ENCODE results near the gene C20orf202. TPM values are rescaled to one million over a fixed set of nuclear protein-coding genes. Genes with fewer than 3 reads are reported as not detected.

C20orf202 gene
- total RNA-seq, 1 donor: 0.09 TPM

DNA sequence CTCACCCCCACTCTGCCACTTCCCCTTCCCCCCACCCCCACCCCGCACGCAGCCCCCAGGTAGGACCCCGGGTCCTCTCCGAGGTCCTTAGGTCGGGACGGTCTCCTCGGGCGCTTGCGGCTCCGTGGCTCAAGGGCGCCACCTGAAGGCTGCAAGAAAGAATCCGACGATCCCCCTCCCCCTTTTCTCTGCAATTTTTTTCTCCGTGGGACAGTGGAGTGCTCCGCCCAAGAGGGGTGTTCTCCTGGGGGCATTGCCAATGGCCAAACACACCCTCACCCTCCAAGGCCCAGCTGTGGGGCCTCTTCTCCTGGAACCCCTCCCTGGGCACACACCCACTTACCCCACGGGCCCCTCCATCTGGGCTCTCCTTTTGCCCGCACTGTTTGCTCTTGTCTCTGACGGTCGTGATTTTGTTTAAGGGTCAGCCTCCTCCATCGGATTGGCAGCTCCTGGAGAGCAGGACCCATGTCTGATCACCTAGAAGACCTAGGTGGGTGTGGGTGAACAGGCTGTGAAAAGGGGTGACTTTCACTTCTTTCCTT lies 17.4 kb upstream of the C20orf202 start:
- no peak overlapping the region for H3K4me3 ChIP-seq (ENCODE audit: low read depth, low read length)
- peak; percentile 11 for DNase-seq (ENCODE audit: low read depth)
- TF ChIP-seq, protein P1, sequence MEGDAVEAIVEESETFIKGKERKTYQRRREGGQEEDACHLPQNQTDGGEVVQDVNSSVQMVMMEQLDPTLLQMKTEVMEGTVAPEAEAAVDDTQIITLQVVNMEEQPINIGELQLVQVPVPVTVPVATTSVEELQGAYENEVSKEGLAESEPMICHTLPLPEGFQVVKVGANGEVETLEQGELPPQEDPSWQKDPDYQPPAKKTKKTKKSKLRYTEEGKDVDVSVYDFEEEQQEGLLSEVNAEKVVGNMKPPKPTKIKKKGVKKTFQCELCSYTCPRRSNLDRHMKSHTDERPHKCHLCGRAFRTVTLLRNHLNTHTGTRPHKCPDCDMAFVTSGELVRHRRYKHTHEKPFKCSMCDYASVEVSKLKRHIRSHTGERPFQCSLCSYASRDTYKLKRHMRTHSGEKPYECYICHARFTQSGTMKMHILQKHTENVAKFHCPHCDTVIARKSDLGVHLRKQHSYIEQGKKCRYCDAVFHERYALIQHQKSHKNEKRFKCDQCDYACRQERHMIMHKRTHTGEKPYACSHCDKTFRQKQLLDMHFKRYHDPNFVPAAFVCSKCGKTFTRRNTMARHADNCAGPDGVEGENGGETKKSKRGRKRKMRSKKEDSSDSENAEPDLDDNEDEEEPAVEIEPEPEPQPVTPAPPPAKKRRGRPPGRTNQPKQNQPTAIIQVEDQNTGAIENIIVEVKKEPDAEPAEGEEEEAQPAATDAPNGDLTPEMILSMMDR (IDR thresholded peaks at IDR 0.05; ENCODE audit: insufficient read depth, low read length): peak; percentile 51

DNA sequence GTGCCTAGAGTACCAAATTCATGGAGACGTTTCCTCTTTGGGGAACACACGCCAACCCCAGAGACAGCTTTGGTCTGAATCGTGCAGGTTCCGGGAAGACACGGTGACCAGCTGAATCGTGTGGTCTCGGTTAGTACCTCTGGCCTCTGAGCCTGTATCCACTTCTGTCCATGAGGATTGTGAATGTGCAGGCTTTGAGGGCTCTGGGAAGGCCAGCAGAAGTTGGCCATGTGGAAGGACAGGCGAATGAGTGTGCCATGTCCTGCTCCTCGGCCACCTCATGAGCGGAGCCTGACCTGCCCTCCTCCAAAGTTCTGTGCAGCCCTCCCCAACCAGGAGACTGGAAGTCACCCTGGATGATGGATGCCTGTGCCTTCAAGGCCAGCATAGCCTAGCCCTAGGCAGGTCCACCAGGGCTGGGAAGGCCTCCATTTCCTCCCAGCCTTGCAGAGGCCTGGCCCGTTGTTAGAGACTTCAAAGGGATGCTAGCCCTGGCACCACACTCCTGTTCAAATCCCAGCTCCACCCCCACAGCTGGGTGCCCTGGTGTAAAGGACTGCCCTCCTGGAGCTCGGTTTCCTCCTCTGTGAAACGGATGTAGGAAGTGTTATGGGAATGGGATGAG lies 16.8 kb upstream of the C20orf202 start:
- no peak overlapping the region for H3K4me3 ChIP-seq (ENCODE audit: low read depth, low read length)
- TF ChIP-seq, protein P1 (IDR thresholded peaks at IDR 0.05; ENCODE audit: insufficient read depth, low read length): no peak
- DNase-seq (ENCODE audit: low read depth): no peak

DNA sequence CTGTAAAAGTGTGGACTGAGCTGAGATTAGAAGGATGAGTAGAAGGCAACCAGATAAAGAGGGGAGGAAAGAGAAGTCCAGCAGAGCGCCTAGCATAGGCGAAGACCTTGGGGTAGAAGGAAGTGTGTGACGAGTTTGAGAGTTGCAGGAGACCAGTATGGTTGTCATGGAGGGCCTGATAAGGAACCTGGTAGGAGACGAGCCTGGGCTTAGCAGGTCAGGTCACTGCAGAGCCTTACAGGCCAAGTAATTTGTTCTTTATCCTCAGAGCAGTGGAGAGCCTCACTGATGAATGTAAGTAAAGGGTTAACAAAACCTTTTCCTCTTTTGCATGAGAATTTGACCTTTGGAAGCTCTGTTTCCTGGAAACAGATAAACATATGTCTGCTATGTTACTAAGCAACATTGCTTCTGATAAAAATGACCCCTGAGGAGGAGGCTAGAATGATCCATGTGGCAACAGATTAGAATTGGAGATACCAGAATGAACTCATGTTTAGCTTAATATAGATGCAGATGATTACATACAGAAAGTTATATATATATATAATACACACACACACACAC lies 15.6 kb upstream of the C20orf202 start:
- H3K4me3 ChIP-seq (ENCODE audit: low read depth, low read length): no peak overlapping the region
- TF ChIP-seq, protein P1 (IDR thresholded peaks at IDR 0.05; ENCODE audit: insufficient read depth, low read length): no peak

DNA sequence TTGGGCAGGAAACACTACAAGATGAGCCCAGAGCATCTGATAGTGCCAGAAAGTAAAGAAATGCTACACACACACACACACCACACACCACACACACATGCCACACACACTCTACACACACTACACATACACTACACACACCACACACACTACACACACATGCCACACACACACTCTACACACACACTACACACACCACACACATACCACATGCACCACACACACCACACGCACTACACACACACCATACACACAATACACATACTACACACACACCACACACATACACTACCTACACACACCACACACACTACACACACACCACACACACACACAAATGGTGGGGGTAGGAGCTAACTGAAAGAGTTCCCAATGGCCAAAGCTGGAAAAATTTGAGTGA lies 14.9 kb upstream of the C20orf202 start:
- DNase-seq (ENCODE audit: low read depth): no peak
- H3K4me3 ChIP-seq (ENCODE audit: low read depth, low read length): no peak overlapping the region
- TF ChIP-seq, protein P1 (IDR thresholded peaks at IDR 0.05; ENCODE audit: insufficient read depth, low read length): no peak

More for the DNA sequence above, 15.6 kb upstream of the C20orf202 start:
- DNase-seq (ENCODE audit: low read depth): no peak

DNA sequence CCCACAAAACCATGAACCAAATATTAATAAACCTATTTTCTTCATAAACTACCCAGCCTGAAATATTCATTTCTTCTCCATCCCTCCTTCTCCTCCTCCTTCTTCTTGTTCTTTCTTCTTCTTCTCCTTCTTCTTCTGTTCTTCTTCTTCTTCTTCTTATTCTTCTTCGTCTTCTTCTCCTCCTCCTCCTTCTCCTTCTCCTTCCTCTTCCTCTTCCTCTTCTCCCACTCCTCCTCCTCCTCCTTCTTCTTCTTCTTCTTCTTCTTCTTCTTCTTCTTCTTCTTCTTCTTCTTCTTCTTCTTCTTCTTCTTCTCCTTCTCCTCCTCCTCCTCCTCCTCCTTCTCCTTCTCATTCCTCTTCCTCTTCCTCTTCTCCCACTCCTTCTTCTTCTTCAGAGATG lies 13.4 kb upstream of the C20orf202 start:
- no peak overlapping the region for H3K4me3 ChIP-seq (ENCODE audit: low read depth, low read length)
- TF ChIP-seq, protein P1 (IDR thresholded peaks at IDR 0.05; ENCODE audit: insufficient read depth, low read length): no peak
- DNase-seq (ENCODE audit: low read depth): no peak

DNA sequence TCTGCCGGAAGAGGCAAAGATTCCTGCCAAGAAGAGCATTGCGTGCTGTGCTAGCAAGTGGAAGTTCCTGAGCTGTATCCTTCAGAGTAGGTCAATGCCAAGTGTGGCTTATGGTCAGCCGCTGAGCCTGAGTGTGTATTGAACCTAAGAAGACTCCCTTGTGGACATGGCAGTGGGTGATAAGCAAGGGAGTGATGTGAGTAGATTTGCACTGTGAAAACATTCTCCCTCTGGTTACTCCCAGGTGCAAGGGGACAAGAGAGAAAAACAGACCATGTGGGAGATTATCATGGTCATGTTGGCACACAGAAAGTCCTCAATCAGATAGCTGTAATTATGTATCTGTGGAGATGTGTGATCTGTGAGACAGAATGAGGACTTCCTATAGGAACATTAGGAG lies 12.4 kb upstream of the C20orf202 start:
- TF ChIP-seq, protein P1 (IDR thresholded peaks at IDR 0.05; ENCODE audit: insufficient read depth, low read length): no peak
- DNase-seq (ENCODE audit: low read depth): no peak
- no peak overlapping the region for H3K4me3 ChIP-seq (ENCODE audit: low read depth, low read length)

Measured in fibroblast of the aortic adventitia (primary cell).